Heart left ventricle (tissue), 13 donors: ENCODE data around the gene KCNMA1.

Experiments used
- CTCF ChIP-seq, 12 donors: fragments of 200-600 bp; sonication (generic) in 4 of 12; IDR thresholded peaks; one replicate each; pipeline versions ENCODE4 v1.5.0 to v1.8.0; 2018 to 2022; ENCODE audit warnings: antibody characterized with exemption in 12 of 12, mild to moderate bottlenecking in 5 of 12
- POLR2A ChIP-seq, 2 donors: fragments of 450-650 bp; IDR thresholded peaks; one replicate each; pipeline ENCODE4 v1.6.1; 2017; ENCODE audit warnings: antibody characterized with exemption in 2 of 2, mild to moderate bottlenecking in 2 of 2, moderate library complexity in 2 of 2
- donor health status: ischemic (EF 13 %, LVEDD 7.1; RV severe dilation, severe dysfunction).
- donor health status: DM: no; HTN: yes; CAD: no.
- donor health status: DM: no; HTN: no; CAD: no.
- donor health status: ischemic (EF 25% LVEDD 6.9; RV normal size, moderate dysfunction).
- donor health status: ischemic (EF 25% LVEDD 5.7; RV mildly dilated, moderate dysfunction).
- donor health status: ischemic (EF 35%, LVEDD 5.7; RV mildly dilated, moderate dysfunction).
- donor health status: nonischemic (EF 11% LVEDD 7.7; RV severe dilation, severe dysfunction).
- donor health status: DM: yes; HTN: yes; CAD: no.
- donor health status: PGD.
- donor health status: ischemic (EF 29% LVEDD 5.4; RV normal size, mild dysfunction).
- donor health status: nonischemic (EF 23%, LVEDD 6.1; RV moderate dilation, normal function).

- TF ChIP-seq CTCF (IDR thresholded peaks at IDR 0.05), result no peak
- no peak for TF ChIP-seq POLR2A (IDR thresholded peaks at IDR 0.05)
Observed at GRCh38 chr10:77144656-77145055, 493.0 kb downstream of the KCNMA1 start.
